ENCODE data around the gene SLC25A38.

Gene SLC25A38

GRCh38 chr3:39386318-39386717 lies 3.1 kb downstream of the SLC25A38 start:
- no peak overlapping the region for H2AFZ ChIP-seq (ENCODE audit: low read length)
- no peak overlapping the region for H3K18ac ChIP-seq (ENCODE audit: low read length)
- WGBS, 2 donors (ENCODE audit: extremely low coverage in 2 of 2, insufficient read length in 2 of 2, insufficient replicate concordance in 1 of 2), result no CpG with 5 or more reads among the region's 5 CpGs
- H4K8ac ChIP-seq (ENCODE audit: low read depth, low read length), result no peak overlapping the region
- H3K4ac ChIP-seq (ENCODE audit: low read length), result no peak overlapping the region
- no peak overlapping the region for H2BK12ac ChIP-seq (ENCODE audit: low read length)
- H3K9me3 ChIP-seq (replicated peaks in 1 of 2; ENCODE audit: control insufficient read depth in 2 of 2, insufficient read depth in 1 of 2, low read depth in 1 of 2, low read length in 2 of 2), result no peaks in the 10 kb centered on the region
- no peak overlapping the region for H2AK5ac ChIP-seq (ENCODE audit: low read depth, low read length)
- no peak overlapping the region for H2BK5ac ChIP-seq (ENCODE audit: low read length)
- no peak overlapping the region for H3K4me2 ChIP-seq (ENCODE audit: insufficient read depth, low read length, poor library complexity, severe bottlenecking)
- peaks cover 14% of the 10 kb centered on the region for H3K79me1 ChIP-seq (ENCODE audit: low read depth, low read length)
- no peak for DNase-seq (ENCODE audit: low spot score)
- no peak overlapping the region for H2BK15ac ChIP-seq (ENCODE audit: low read length)
- peaks cover 11 to 33% of the 10 kb centered on the region in 2 donors for H3K36me3 ChIP-seq (replicated peaks in 1 of 2; ENCODE audit: control insufficient read depth in 2 of 2, insufficient read depth in 2 of 2, low read length in 2 of 2)
- H3K9ac ChIP-seq (ENCODE audit: low read depth, low read length, poor library complexity), result no peak overlapping the region
- H3K23ac ChIP-seq (ENCODE audit: low read depth, low read length, poor library complexity), result no peak overlapping the region
- H3K4me1 ChIP-seq (ENCODE audit: control insufficient read depth in 2 of 2, insufficient read depth in 1 of 2, low read depth in 1 of 2, low read length in 2 of 2), result peaks cover 0 to 3% of the 10 kb centered on the region in 2 donors
- no peak overlapping the region for H4K91ac ChIP-seq (ENCODE audit: low read depth, low read length, poor library complexity)
- H3K4me3 ChIP-seq (ENCODE audit: low read length in 2 of 2), result no peak overlapping the region
- H3K27me3 ChIP-seq (ENCODE audit: control insufficient read depth in 3 of 3, insufficient read depth in 3 of 3, low read depth in 1 of 3, low read length in 3 of 3), result no peaks in the 10 kb centered on the region
- no peak overlapping the region for H3K27ac ChIP-seq (replicated peaks; ENCODE audit: low read length)
- H2BK120ac ChIP-seq (ENCODE audit: low read depth, low read length), result no peak overlapping the region
- no peak overlapping the region for H3K14ac ChIP-seq (ENCODE audit: low read length)

GRCh38 chr3:39387411-39387975 lies 4.3 kb downstream of the SLC25A38 start:
- no CpG with 5 or more reads among the region's 1 CpG for WGBS, 2 donors (ENCODE audit: extremely low coverage in 2 of 2, insufficient read length in 2 of 2, insufficient replicate concordance in 1 of 2)
- no peak for DNase-seq (ENCODE audit: low spot score)

GRCh38 chr3:39388153-39388552 lies 5.0 kb downstream of the SLC25A38 start:
- Histone ChIP-seq H3K79me1 (ENCODE audit: low read depth, low read length) (peaks cover 14% of the 10 kb centered on the region), H3K27me3 (ENCODE audit: control insufficient read depth in 3 of 3, insufficient read depth in 3 of 3, low read depth in 1 of 3, low read length in 3 of 3) (no peaks in the 10 kb centered on the region), H3K9me3 (replicated peaks in 1 of 2; ENCODE audit: control insufficient read depth in 2 of 2, insufficient read depth in 1 of 2, low read depth in 1 of 2, low read length in 2 of 2) (no peaks in the 10 kb centered on the region), H3K36me3 (replicated peaks in 1 of 2; ENCODE audit: control insufficient read depth in 2 of 2, insufficient read depth in 2 of 2, low read length in 2 of 2) (peaks cover 20 to 50% of the 10 kb centered on the region in 2 donors), H2BK15ac (ENCODE audit: low read length) (no peak overlapping the region), H3K9ac (ENCODE audit: low read depth, low read length, poor library complexity) (no peak overlapping the region), H4K91ac (ENCODE audit: low read depth, low read length, poor library complexity) (no peak overlapping the region), H3K14ac (ENCODE audit: low read length) (no peak overlapping the region), H3K4me1 (ENCODE audit: control insufficient read depth in 2 of 2, insufficient read depth in 1 of 2, low read depth in 1 of 2, low read length in 2 of 2) (peaks cover 0 to 3% of the 10 kb centered on the region in 2 donors), H2BK120ac (ENCODE audit: low read depth, low read length) (no peak overlapping the region), H3K4me2 (ENCODE audit: insufficient read depth, low read length, poor library complexity, severe bottlenecking) (no peak overlapping the region), H3K18ac (ENCODE audit: low read length) (no peak overlapping the region), H3K23ac (ENCODE audit: low read depth, low read length, poor library complexity) (no peak overlapping the region), H2AFZ (ENCODE audit: low read length) (no peak overlapping the region), H3K4me3 (ENCODE audit: low read length in 2 of 2) (no peak overlapping the region), H4K8ac (ENCODE audit: low read depth, low read length) (no peak overlapping the region), H3K27ac (replicated peaks; ENCODE audit: low read length) (no peak overlapping the region), H2AK5ac (ENCODE audit: low read depth, low read length) (no peak overlapping the region), H2BK12ac (ENCODE audit: low read length) (no peak overlapping the region), H2BK5ac (ENCODE audit: low read length) (no peak overlapping the region), H3K4ac (ENCODE audit: low read length) (no peak overlapping the region)
- no CpG with 5 or more reads among the region's 2 CpGs for WGBS, 2 donors (ENCODE audit: extremely low coverage in 2 of 2, insufficient read length in 2 of 2, insufficient replicate concordance in 1 of 2)
- no peak for DNase-seq (ENCODE audit: low spot score)

More at GRCh38 chr3:39387411-39387975, 4.3 kb downstream of the SLC25A38 start:
- Histone ChIP-seq H2BK15ac (ENCODE audit: low read length) (no peak overlapping the region), H3K27me3 (ENCODE audit: control insufficient read depth in 3 of 3, insufficient read depth in 3 of 3, low read depth in 1 of 3, low read length in 3 of 3) (no peaks in the 10 kb centered on the region), H3K18ac (ENCODE audit: low read length) (no peak overlapping the region), H4K91ac (ENCODE audit: low read depth, low read length, poor library complexity) (no peak overlapping the region), H3K79me1 (ENCODE audit: low read depth, low read length) (peaks cover 14% of the 10 kb centered on the region), H3K36me3 (replicated peaks in 1 of 2; ENCODE audit: control insufficient read depth in 2 of 2, insufficient read depth in 2 of 2, low read length in 2 of 2) (peaks cover 19 to 44% of the 10 kb centered on the region in 2 donors), H2BK120ac (ENCODE audit: low read depth, low read length) (no peak overlapping the region), H4K8ac (ENCODE audit: low read depth, low read length) (no peak overlapping the region), H2AFZ (ENCODE audit: low read length) (no peak overlapping the region), H3K14ac (ENCODE audit: low read length) (no peak overlapping the region), H3K9me3 (replicated peaks in 1 of 2; ENCODE audit: control insufficient read depth in 2 of 2, insufficient read depth in 1 of 2, low read depth in 1 of 2, low read length in 2 of 2) (no peaks in the 10 kb centered on the region), H3K4me2 (ENCODE audit: insufficient read depth, low read length, poor library complexity, severe bottlenecking) (no peak overlapping the region), H2BK5ac (ENCODE audit: low read length) (no peak overlapping the region), H2AK5ac (ENCODE audit: low read depth, low read length) (no peak overlapping the region), H3K4me3 (ENCODE audit: low read length in 2 of 2) (no peak overlapping the region), H3K23ac (ENCODE audit: low read depth, low read length, poor library complexity) (no peak overlapping the region), H3K4ac (ENCODE audit: low read length) (no peak overlapping the region), H3K4me1 (ENCODE audit: control insufficient read depth in 2 of 2, insufficient read depth in 1 of 2, low read depth in 1 of 2, low read length in 2 of 2) (peaks cover 0 to 3% of the 10 kb centered on the region in 2 donors), H2BK12ac (ENCODE audit: low read length) (no peak overlapping the region), H3K27ac (replicated peaks; ENCODE audit: low read length) (no peak overlapping the region), H3K9ac (ENCODE audit: low read depth, low read length, poor library complexity) (no peak overlapping the region)

- Histone ChIP-seq H2BK5ac (ENCODE audit: low read length) (no peak overlapping the region), H3K18ac (ENCODE audit: low read length) (no peak overlapping the region), H3K27me3 (ENCODE audit: control insufficient read depth in 3 of 3, insufficient read depth in 3 of 3, low read depth in 1 of 3, low read length in 3 of 3) (no peaks in the 10 kb centered on the region), H3K79me1 (ENCODE audit: low read depth, low read length) (peaks cover 14% of the 10 kb centered on the region), H3K4me1 (ENCODE audit: control insufficient read depth in 2 of 2, insufficient read depth in 1 of 2, low read depth in 1 of 2, low read length in 2 of 2) (peaks cover 0 to 3% of the 10 kb centered on the region in 2 donors), H3K9ac (ENCODE audit: low read depth, low read length, poor library complexity) (no peak overlapping the region), H3K4ac (ENCODE audit: low read length) (no peak overlapping the region), H3K27ac (replicated peaks; ENCODE audit: low read length) (no peak overlapping the region), H3K14ac (ENCODE audit: low read length) (no peak overlapping the region), H2AK5ac (ENCODE audit: low read depth, low read length) (no peak overlapping the region), H4K91ac (ENCODE audit: low read depth, low read length, poor library complexity) (no peak overlapping the region), H3K36me3 (replicated peaks in 1 of 2; ENCODE audit: control insufficient read depth in 2 of 2, insufficient read depth in 2 of 2, low read length in 2 of 2) (peaks cover 20 to 56% of the 10 kb centered on the region in 2 donors), H4K8ac (ENCODE audit: low read depth, low read length) (no peak overlapping the region), H2BK12ac (ENCODE audit: low read length) (no peak overlapping the region), H3K9me3 (replicated peaks in 1 of 2; ENCODE audit: control insufficient read depth in 2 of 2, insufficient read depth in 1 of 2, low read depth in 1 of 2, low read length in 2 of 2) (no peaks in the 10 kb centered on the region), H2AFZ (ENCODE audit: low read length) (no peak overlapping the region), H2BK120ac (ENCODE audit: low read depth, low read length) (no peak overlapping the region), H3K4me3 (ENCODE audit: low read length in 2 of 2) (no peak overlapping the region), H3K4me2 (ENCODE audit: insufficient read depth, low read length, poor library complexity, severe bottlenecking) (no peak overlapping the region), H2BK15ac (ENCODE audit: low read length) (no peak overlapping the region), H3K23ac (ENCODE audit: low read depth, low read length, poor library complexity) (no peak overlapping the region)
- WGBS, 2 donors (ENCODE audit: extremely low coverage in 2 of 2, insufficient read length in 2 of 2, insufficient replicate concordance in 1 of 2), result no CpG with 5 or more reads among the region's 2 CpGs
- no peak for DNase-seq (ENCODE audit: low spot score)
Measured at GRCh38 chr3:39388741-39389248, 5.6 kb downstream of the SLC25A38 start.
